Epithelial cell of proximal tubule (primary cell): ENCODE results near the gene NRXN2. TPM values are rescaled to one million over a fixed set of nuclear protein-coding genes. Genes with fewer than 3 reads are reported as not detected.

Experiments
- DNase-seq: peaks from one replicate; pipeline ENCODE4 v3.0.0-alpha.2; 2011; ENCODE audit warnings: low read depth
- H3K4me3 ChIP-seq: 2 replicates; pipeline ENCODE4 v1.5.1; 2011; ENCODE audit warnings: low read depth, mild to moderate bottlenecking, low read length
- CTCF ChIP-seq: conservative IDR thresholded peaks from 2 replicates; pipeline ENCODE4 v1.5.1; 2012; ENCODE audit warnings: low read depth, mild to moderate bottlenecking, low read length
- total RNA-seq: library from RNA; depleted of rRNA; stranded (reverse); fragments of >200 nt; gene quantifications from 2 replicates; pipeline ENCODE4 v1.2.3, GENCODE V29; 2015

NRXN2 gene
- total RNA-seq, 1 donor from 2014 or later = not detected

DNA sequence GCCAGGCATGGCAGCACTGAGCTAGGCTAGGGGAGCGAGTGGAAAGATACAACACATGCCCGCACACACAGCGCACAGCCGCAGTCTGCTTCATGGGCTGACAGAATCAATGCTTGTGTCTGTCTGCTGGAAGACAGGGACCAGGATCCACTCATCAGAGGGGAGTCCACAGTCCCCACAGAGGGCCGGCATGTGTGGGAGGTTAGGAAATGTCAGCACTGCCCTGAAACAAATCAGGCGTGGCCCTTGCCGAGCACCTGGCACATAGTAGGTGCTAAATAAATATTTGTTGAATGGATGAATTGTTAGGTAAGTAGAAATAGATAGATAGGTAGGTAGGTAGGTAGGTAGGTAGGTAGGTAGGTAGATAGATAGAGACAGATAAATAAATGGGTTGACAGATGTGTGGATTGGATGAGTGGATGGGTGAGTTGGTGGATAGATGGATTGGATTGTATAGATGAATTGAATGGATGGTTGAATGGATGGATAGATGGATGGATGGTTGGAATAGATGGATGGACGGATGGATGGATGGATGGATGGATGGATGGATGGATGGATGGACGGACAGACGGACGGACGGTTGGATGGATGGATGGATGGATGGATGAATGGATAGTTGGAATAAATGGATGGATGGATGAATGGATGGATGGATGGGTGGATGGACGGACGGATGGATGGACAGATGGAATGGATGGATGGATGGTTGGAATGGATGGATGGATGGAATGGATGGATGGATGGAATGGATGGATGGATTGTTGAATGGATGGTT, 128.6 kb downstream of the NRXN2 start:
- no peak overlapping the region for H3K4me3 ChIP-seq
- no peak for DNase-seq
- no peak for TF ChIP-seq CTCF

DNA sequence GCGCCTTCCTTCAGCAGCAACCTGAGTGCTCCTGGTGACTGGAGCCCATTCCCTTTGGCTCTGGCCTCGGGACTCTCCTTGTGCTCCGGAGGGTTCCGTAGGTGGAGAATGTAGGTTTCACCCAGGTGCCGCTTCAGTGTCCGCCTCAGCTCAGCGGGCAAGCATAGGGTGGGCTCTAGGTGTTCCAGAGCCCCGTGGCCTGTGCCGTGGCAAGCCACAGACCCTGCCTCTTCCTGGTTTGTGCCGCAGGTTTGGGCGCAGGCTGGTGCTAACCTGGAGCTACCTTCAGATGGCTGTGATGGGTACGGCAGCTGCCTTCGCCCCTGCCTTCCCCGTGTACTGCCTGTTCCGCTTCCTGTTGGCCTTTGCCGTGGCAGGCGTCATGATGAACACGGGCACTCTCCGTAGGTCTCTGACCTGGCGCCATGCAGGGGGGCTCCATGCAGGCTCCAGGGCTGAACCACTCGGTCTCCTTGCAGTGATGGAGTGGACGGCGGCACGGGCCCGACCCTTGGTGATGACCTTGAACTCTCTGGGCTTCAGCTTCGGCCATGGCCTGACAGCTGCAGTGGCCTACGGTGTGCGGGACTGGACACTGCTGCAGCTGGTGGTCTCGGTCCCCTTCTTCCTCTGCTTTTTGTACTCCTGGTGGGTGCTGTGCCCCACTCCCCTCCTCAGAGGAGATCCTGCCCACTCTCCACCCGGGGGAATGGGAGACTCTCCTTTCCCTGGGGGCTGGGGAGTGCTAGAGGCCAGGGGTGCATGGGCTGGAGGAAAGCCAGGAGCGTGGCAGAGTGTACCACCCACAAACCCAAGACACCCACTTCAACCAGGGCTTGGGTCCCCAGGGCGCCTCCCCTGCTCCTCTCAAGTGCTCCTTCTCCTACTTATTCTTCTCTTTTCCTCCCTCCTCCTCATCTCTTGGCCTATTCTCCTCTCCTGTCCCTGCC, 129.6 kb downstream of the NRXN2 start:
- no peak for DNase-seq
- TF ChIP-seq CTCF = no peak
- no peak overlapping the region for H3K4me3 ChIP-seq

DNA sequence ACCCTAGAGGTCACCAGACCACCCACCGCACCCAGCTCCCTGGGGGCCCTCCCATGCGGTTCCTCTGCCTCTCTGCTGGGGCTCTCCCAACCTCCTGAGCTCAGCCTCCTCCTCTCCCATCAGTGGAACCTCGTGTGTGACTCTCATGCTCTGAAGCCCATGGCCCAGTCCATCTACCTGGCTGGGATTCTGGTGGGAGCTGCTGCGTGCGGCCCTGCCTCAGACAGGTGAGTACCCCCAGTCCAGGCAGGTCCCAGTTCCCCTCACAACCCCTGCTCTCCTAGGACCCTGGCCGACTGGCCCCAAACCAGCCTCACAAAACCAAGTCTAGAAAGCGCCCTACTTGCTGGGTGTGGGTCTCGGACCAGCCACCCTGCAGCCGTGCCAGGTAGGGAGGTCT, 130.3 kb downstream of the NRXN2 start:
- TF ChIP-seq CTCF = no peak
- no peak for DNase-seq
- H3K4me3 ChIP-seq = no peak overlapping the region

DNA sequence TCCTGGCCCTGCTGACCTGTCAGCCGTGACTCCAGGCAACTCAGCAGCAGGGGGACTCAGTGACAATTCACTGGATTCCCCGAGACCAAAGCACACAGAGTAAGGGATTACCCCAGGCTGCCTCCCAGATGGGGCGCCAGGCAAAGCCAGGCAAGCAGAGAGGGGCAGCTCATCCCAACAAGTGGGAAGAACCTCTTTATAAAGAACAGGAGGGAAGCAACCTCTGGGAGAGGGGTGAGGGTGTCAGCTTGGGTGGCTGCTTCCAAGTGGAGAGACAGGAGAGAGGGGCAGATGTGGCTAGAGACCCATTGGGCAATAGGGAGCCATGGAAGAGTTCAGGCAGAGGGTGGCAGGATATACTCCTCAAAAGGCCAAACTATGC, 130.8 kb downstream of the NRXN2 start:
- H3K4me3 ChIP-seq = no peak overlapping the region
- DNase-seq = no peak
- no peak for TF ChIP-seq CTCF

GRCh38 chr11:64591257-64592233, 131.5 kb downstream of the NRXN2 start:
- TF ChIP-seq CTCF = no peak
- DNase-seq = no peak
- no peak overlapping the region for H3K4me3 ChIP-seq

DNA sequence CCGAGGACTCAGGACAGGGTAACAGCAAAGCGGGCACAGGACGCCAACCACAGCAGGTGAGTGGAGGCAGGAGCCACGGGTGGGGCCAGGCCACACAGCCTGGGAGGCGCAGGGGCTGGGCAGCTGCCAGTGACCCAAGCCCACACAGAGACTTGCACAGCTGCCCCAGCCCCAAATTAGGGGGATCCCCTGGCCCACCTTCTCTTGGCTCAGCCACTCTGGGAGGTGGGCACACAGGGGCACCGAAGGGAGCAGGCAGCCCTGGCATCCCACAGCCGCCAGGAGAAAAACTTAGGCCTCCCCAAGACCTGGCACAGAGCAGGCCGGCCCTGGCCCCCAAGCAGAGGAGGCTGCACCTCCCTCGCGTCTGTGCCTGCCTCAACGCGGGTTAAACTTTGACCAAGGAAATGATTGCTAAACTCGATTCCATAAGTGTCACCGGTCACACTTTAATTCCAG, 132.2 kb downstream of the NRXN2 start, which contains the start of gene SLC22A12:
TSS of gene SLC22A12 (plus strand) at position 458 of the 459 bp plus-strand sequence. CDS start 337 bp downstream, outside the sequence.
- no peak within 1 kb of the TSS for H3K4me3 ChIP-seq
- no peak for TF ChIP-seq CTCF
- DNase-seq = no peak
